ENCODE results near the gene MYO9A. TPM values are rescaled to one million over a fixed set of nuclear protein-coding genes. Genes with fewer than 3 reads are reported as not detected.

The MYO9A gene
- total RNA-seq (66.1 and 75.5 TPM in 2 replicates), polyA plus RNA-seq (6.2 and 7.1 TPM in 2 replicates), polyA minus RNA-seq (16.6 and 22.0 TPM in 2 replicates)
- 37.5 TPM for total RNA-seq (2013)

GRCh38 chr15:72118017-72118978, at the start of gene MYO9A, which contains the start of gene SENP8:
MYO9A (minus strand) TSS chr15:72118150; CDS start chr15:72046563, 71,587 bp downstream.
SENP8 (plus strand) TSS chr15:72118403; CDS start chr15:72139624, 21,221 bp downstream.
- intact Hi-C loops (cut with micrococcal nuclease): loop anchor here (1.0 to 10.0 kb wide), 6 partner anchors 154 to 1877 kb away; partner anchors contain the start of genes ARIH1, HEXA, NEO1 and PARP6
- WGBS (ENCODE audit: insufficient coverage): under 1% methylated on average over 63 of the region's 69 CpGs
- Histone ChIP-seq H3K9me3 (ENCODE audit: control extremely low read depth in 1 of 3, control insufficient read depth in 2 of 3, insufficient read depth in 1 of 3, low read length in 2 of 3) (no peaks in the 10 kb centered on the region), H3K9ac (ENCODE audit: low read length) (peak within 1 kb of the TSS; percentile 88), H3K4me2 (replicated peaks; ENCODE audit: low read depth, low read length, poor library complexity, severe bottlenecking) (peak within 1 kb of the TSS; percentile 75), H3K36me3 (replicated peaks in 1 of 2; ENCODE audit: control extremely low read depth in 1 of 2, control insufficient read depth in 1 of 2, extremely low read depth in 1 of 2, insufficient read depth in 2 of 2, low read length in 1 of 2) (no peaks in the 10 kb centered on the region), H4K20me1 (ENCODE audit: control insufficient read depth, insufficient read depth, low read length, poor library complexity, severe bottlenecking) (no peaks in the 10 kb centered on the region), H3K27me3 (replicated peaks in 1 of 4; ENCODE audit: control extremely low read depth in 1 of 4, control insufficient read depth in 3 of 4, insufficient read depth in 4 of 4, low read length in 3 of 4) (no peaks in the 10 kb centered on the region), H3K4me1 (ENCODE audit: control insufficient read depth in 2 of 2, insufficient read depth in 2 of 2, low read length in 2 of 2) (peaks cover 14 to 17% of the 10 kb centered on the region in 2 donors), H3K79me2 (ENCODE audit: control insufficient read depth, insufficient read depth, low read length) (peaks cover 38% of the 10 kb centered on the region), H3K4me3 (ENCODE audit: control extremely low read depth in 1 of 5, extremely low read depth in 1 of 5, insufficient read depth in 1 of 5, low read depth in 2 of 5, low read length in 4 of 5) (peak within 1 kb of the TSS; percentile 72 to 94 (median 86)), H2AFZ (ENCODE audit: insufficient read depth, low read depth, low read length, poor library complexity, severe bottlenecking) (peak within 1 kb of the TSS; percentile 84), H3K27ac (ENCODE audit: low read length in 2 of 2) (peak within 1 kb of the TSS; percentile 85)
- TF ChIP-seq EZH2 (IDR thresholded peaks at IDR 0.05; ENCODE audit: borderline replicate concordance, insufficient read depth, low read depth, low read length, poor library complexity, severe bottlenecking): no peak
- TF ChIP-seq, protein P1, sequence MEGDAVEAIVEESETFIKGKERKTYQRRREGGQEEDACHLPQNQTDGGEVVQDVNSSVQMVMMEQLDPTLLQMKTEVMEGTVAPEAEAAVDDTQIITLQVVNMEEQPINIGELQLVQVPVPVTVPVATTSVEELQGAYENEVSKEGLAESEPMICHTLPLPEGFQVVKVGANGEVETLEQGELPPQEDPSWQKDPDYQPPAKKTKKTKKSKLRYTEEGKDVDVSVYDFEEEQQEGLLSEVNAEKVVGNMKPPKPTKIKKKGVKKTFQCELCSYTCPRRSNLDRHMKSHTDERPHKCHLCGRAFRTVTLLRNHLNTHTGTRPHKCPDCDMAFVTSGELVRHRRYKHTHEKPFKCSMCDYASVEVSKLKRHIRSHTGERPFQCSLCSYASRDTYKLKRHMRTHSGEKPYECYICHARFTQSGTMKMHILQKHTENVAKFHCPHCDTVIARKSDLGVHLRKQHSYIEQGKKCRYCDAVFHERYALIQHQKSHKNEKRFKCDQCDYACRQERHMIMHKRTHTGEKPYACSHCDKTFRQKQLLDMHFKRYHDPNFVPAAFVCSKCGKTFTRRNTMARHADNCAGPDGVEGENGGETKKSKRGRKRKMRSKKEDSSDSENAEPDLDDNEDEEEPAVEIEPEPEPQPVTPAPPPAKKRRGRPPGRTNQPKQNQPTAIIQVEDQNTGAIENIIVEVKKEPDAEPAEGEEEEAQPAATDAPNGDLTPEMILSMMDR (IDR thresholded peaks at IDR 0.05): no peak
- Mint-ChIP-seq H3K4me3 (peak within 1 kb of the TSS; percentile 94), H3K4me1 (peaks cover 33% of the 10 kb centered on the region), H3K27me3 (no peaks in the 10 kb centered on the region), H3K27ac (peak within 1 kb of the TSS; percentile 99), H3K9me3 (ENCODE audit: insufficient read depth) (no peaks in the 10 kb centered on the region)
- POLR2A ChIA-PET: interaction anchor here (0.6 to 1.3 kb wide), 8 partner anchors 9 to 258 kb away, joined by 3 to 7 read pairs (median 4); partner anchors contain the start of gene HEXA
- CTCF ChIA-PET: interaction anchor here (1.0 kb wide), 2 partner anchors 78 to 109 kb away, joined by 3 to 7 read pairs; no protein-coding TSS in a partner anchor
- peak; percentile 100 for DNase-seq
- ATAC-seq (ENCODE audit: low read depth): peak; percentile 74

Data from B cell (primary cell).